SU-DHL-6 (cell line): Measurements from ENCODE around the gene RBMS3.

Experiments used
- H2AFZ ChIP-seq: fragments of 200-600 bp; sonication (generic); 2 replicates; pipeline ENCODE4 v1.6.1; 2014; ENCODE audit warnings: low read depth, mild to moderate bottlenecking, moderate library complexity, mixed read lengths, antibody characterized with exemption, low read length; ENCODE audit not compliant: severe bottlenecking
- H3F3A ChIP-seq: fragments of 200-600 bp; shearing (Covaris generic); 2 replicates; pipeline ENCODE4 v1.6.0; 2016; ENCODE audit warnings: antibody characterized with exemption, mild to moderate bottlenecking; ENCODE audit not compliant: insufficient read depth
- H3K27ac ChIP-seq: fragments of 200-600 bp; sonication (generic); 2 replicates; pipeline ENCODE4 v1.5.1; 2016; ENCODE audit warnings: low read depth, mild to moderate bottlenecking, low read length, moderate library complexity, mixed read lengths
- H3K27me3 ChIP-seq: fragments of 200-600 bp; sonication (generic), shearing (Covaris generic); 2 replicates; pipeline ENCODE4 v1.6.0; 2014; ENCODE audit warnings: mild to moderate bottlenecking, low read length
- H3K36me3 ChIP-seq: fragments of 200-600 bp; sonication (generic); 2 replicates; pipeline ENCODE4 v1.6.1; 2014; ENCODE audit warnings: mild to moderate bottlenecking, low read length, mixed read lengths
- H3K4me2 ChIP-seq: fragments of 300-600, 200-600 bp; shearing (Covaris generic), sonication (generic); 2 replicates; pipeline ENCODE4 v1.6.0; 2014; ENCODE audit warnings: low read length, low read depth, mild to moderate bottlenecking; ENCODE audit not compliant: poor library complexity, severe bottlenecking
- H3K4me3 ChIP-seq: fragments of 200-600 bp; sonication (generic); 2 replicates; pipeline ENCODE4 v1.5.1; 2014; ENCODE audit warnings: antibody characterized with exemption, low read length, mild to moderate bottlenecking, mixed read lengths; ENCODE audit not compliant: insufficient read depth, poor library complexity, severe bottlenecking
- H3K79me2 ChIP-seq: fragments of 200-600 bp; sonication (generic); 2 replicates; pipeline ENCODE4 v1.6.1; 2014; ENCODE audit warnings: mild to moderate bottlenecking, low read length, moderate library complexity; ENCODE audit not compliant: insufficient read depth
- H3K9ac ChIP-seq: fragments of 200-600 bp; sonication (generic); 2 replicates; pipeline ENCODE4 v1.7.0; 2014; ENCODE audit warnings: mild to moderate bottlenecking, low read length
- H3K9me2 ChIP-seq: fragments of 200-600 bp; sonication (generic); replicated peaks from 2 replicates; pipeline ENCODE4 v1.6.1; 2014; ENCODE audit warnings: low read length; ENCODE audit not compliant: insufficient read depth
- H3K9me3 ChIP-seq: fragments of 200-600 bp; sonication (generic); 2 replicates; pipeline ENCODE4 v1.6.1; 2014; ENCODE audit warnings: low read length, mixed read lengths; ENCODE audit not compliant: insufficient read depth
- H4K20me1 ChIP-seq: fragments of 200-600 bp; sonication (generic); 2 replicates; pipeline ENCODE4 v1.6.1; 2014; ENCODE audit warnings: low read depth, mild to moderate bottlenecking, antibody characterized with exemption, low read length, moderate library complexity, mixed read lengths
- EZH2phosphoT487 ChIP-seq: fragments of 200-600 bp; sonication (generic), shearing (Covaris generic); conservative IDR thresholded peaks from 2 replicates; pipeline ENCODE4 v1.6.1; 2018; ENCODE audit warnings: mild to moderate bottlenecking, antibody characterized with exemption, low read length, moderate library complexity, mixed read lengths
- TF ChIP-seq, protein P1 (sequence below): fragments of 200-600 bp; sonication (generic); IDR thresholded peaks from one replicate; pipeline ENCODE4 v1.5.1; 2017; ENCODE audit warnings: antibody characterized with exemption, mild to moderate bottlenecking, low read length, moderate library complexity; ENCODE audit not compliant: insufficient read depth, poor library complexity, severe bottlenecking

RBMS3 gene

GRCh38 chr3:29597376-29598008, 316.6 kb downstream of the RBMS3 start:
- Histone ChIP-seq H3K27me3 (no peaks in the 10 kb centered on the region), H3K27ac (no peak overlapping the region), H4K20me1 (no peaks in the 10 kb centered on the region), H3F3A (no peaks in the 10 kb centered on the region), H3K4me2 (no peak overlapping the region), H3K79me2 (no peaks in the 10 kb centered on the region), H3K36me3 (no peaks in the 10 kb centered on the region), H3K9me2 (no peaks in the 10 kb centered on the region), H3K9me3 (no peaks in the 10 kb centered on the region), H3K9ac (no peak overlapping the region), H3K4me3 (no peak overlapping the region), H2AFZ (no peak overlapping the region)
- TF ChIP-seq, protein P1, sequence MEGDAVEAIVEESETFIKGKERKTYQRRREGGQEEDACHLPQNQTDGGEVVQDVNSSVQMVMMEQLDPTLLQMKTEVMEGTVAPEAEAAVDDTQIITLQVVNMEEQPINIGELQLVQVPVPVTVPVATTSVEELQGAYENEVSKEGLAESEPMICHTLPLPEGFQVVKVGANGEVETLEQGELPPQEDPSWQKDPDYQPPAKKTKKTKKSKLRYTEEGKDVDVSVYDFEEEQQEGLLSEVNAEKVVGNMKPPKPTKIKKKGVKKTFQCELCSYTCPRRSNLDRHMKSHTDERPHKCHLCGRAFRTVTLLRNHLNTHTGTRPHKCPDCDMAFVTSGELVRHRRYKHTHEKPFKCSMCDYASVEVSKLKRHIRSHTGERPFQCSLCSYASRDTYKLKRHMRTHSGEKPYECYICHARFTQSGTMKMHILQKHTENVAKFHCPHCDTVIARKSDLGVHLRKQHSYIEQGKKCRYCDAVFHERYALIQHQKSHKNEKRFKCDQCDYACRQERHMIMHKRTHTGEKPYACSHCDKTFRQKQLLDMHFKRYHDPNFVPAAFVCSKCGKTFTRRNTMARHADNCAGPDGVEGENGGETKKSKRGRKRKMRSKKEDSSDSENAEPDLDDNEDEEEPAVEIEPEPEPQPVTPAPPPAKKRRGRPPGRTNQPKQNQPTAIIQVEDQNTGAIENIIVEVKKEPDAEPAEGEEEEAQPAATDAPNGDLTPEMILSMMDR, result no peak
- TF ChIP-seq EZH2phosphoT487, result no peak

DNA sequence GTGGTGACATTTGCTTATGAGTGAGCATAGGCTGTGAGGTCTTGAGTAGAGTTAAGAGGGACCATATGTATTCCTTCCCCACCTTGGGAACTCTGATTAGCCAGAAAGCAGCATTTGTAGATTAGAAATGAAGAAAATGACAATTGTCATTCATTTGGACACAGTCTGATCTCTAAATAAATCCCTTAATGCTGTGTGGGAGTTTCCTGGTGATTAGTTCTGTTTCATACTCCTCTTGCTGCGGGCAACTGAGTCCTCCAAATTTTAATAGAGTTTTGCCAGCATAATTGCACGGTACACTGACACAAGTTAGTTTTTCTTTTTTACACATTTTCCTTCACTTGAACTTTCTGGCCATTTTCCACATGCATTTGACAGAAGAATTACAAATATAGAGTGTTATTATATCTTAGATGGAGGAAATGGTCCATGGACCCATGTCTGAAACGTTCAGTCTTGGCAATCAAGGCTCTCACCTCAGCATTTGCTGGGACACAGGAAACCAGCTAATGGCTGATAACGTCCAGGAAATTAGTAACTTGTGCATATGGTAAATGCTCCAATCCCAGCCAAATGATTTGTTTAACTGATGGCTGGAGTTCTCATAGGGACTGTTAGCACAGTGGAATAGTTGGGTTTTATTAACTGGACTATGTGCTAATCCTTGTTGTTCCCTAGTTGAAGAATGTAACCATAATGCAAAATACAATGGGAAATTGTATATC, 321.2 kb downstream of the RBMS3 start:
- H3K9ac ChIP-seq, result no peak overlapping the region
- H3K9me3 ChIP-seq, result no peaks in the 10 kb centered on the region
- no peaks in the 10 kb centered on the region for H3F3A ChIP-seq
- H3K9me2 ChIP-seq, result no peaks in the 10 kb centered on the region
- no peaks in the 10 kb centered on the region for H3K27me3 ChIP-seq
- H3K4me3 ChIP-seq, result no peak overlapping the region
- H3K79me2 ChIP-seq, result no peaks in the 10 kb centered on the region
- H3K4me2 ChIP-seq, result no peak overlapping the region
- TF ChIP-seq, protein P1, result no peak
- no peak for TF ChIP-seq EZH2phosphoT487
- H3K27ac ChIP-seq, result no peak overlapping the region
- H4K20me1 ChIP-seq, result no peaks in the 10 kb centered on the region
- H3K36me3 ChIP-seq, result no peaks in the 10 kb centered on the region
- H2AFZ ChIP-seq, result no peak overlapping the region

DNA sequence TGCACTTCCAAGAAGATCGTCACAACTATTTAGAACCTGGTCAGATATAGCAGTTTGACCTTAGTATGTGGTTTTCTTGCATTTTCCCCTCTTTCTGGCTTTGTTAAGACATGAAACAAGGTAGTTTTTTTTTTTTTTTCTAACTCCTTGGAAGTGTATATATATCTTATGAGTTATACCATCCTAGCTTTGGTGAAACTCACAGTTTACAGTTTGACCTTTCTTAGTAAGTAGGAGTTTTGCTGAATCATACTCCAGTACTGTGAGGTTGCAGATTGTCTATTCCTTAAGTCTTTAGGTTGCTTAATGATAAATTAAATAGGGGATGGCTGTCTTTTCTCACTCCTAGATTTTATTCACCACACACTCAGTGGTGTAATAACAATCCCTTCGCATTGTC, 325.0 kb downstream of the RBMS3 start:
- Histone ChIP-seq H3K4me3 (no peak overlapping the region), H3K27ac (no peak overlapping the region), H3K9me3 (no peaks in the 10 kb centered on the region), H3K4me2 (no peak overlapping the region), H3F3A (no peaks in the 10 kb centered on the region), H3K9ac (no peak overlapping the region), H3K27me3 (no peaks in the 10 kb centered on the region), H3K79me2 (no peaks in the 10 kb centered on the region), H4K20me1 (no peaks in the 10 kb centered on the region), H2AFZ (no peak overlapping the region), H3K36me3 (no peaks in the 10 kb centered on the region), H3K9me2 (no peaks in the 10 kb centered on the region)
- TF ChIP-seq, protein P1, result no peak
- TF ChIP-seq EZH2phosphoT487, result no peak
